ENCODE results near the gene IL5RA. TPM values are rescaled to one million over a fixed set of nuclear protein-coding genes. Genes with fewer than 3 reads are reported as not detected.

The IL5RA gene
- total and polyA plus RNA-seq, 10 of the 15 experiments (the other 5 are each of a cell fraction or from before 2014, with no cell fraction given) = 0.04 to 0.53 (median 0.14) TPM; not detected in 6

- TF ChIP-seq GABPA (IDR thresholded peaks at IDR 0.05; ENCODE audit: low read depth) = no peak
- TF ChIP-seq MTA3 (IDR thresholded peaks at IDR 0.05; ENCODE audit: borderline replicate concordance, low read length) = no peak
- TF ChIP-seq WRNIP1 (IDR thresholded peaks at IDR 0.05; ENCODE audit: borderline replicate concordance, low read depth, low read length) = no peak
- no peak for TF ChIP-seq ZNF217 (IDR thresholded peaks at IDR 0.05)
- no peak for TF ChIP-seq MLLT1 (IDR thresholded peaks at IDR 0.05)
- no peak for TF ChIP-seq LARP7 (IDR thresholded peaks at IDR 0.05)
- no peak for TF ChIP-seq CTCF (IDR thresholded peaks at IDR 0.05 in 2 of 3, conservative IDR thresholded peaks at IDR 0.05 in 1 of 3; ENCODE audit: control insufficient read depth in 2 of 3, extremely low read depth in 1 of 3, insufficient read depth in 1 of 3, low read depth in 3 of 3, low read length in 3 of 3)
- no peak for TF ChIP-seq TAF1 (IDR thresholded peaks at IDR 0.05; ENCODE audit: borderline replicate concordance, low read depth, low read length)
- TF ChIP-seq CREM (IDR thresholded peaks at IDR 0.05; ENCODE audit: low read depth) = no peak
- TF ChIP-seq FOS (IDR thresholded peaks at IDR 0.05; ENCODE audit: borderline replicate concordance, extremely low read depth, insufficient read length) = no peak
- no peak for TF ChIP-seq RAD21 (IDR thresholded peaks at IDR 0.05; ENCODE audit: insufficient read depth, low read depth, low read length)
- no peak for TF ChIP-seq CBX5 (IDR thresholded peaks at IDR 0.05; ENCODE audit: low read depth)
- TF ChIP-seq SIN3A (IDR thresholded peaks at IDR 0.05; ENCODE audit: low read depth, low read length) = no peak
- TF ChIP-seq PBX3 (IDR thresholded peaks at IDR 0.05; ENCODE audit: insufficient replicate concordance, low read depth, low read length) = no peak
- no peak for TF ChIP-seq PAX8 (IDR thresholded peaks at IDR 0.05)
- no peak for TF ChIP-seq ESRRA (IDR thresholded peaks at IDR 0.05; ENCODE audit: low read length)
- TF ChIP-seq BCLAF1 (IDR thresholded peaks at IDR 0.05) = no peak
- no peak for TF ChIP-seq E2F4 (IDR thresholded peaks at IDR 0.05; ENCODE audit: low read depth, low read length)
- peak; percentile 73 for TF ChIP-seq RUNX3 (IDR thresholded peaks at IDR 0.05; ENCODE audit: low read length)
- TF ChIP-seq PML (IDR thresholded peaks at IDR 0.05; ENCODE audit: low read length) = no peak
These were observed 35.5 kb downstream of the IL5RA start (continued) for GRCh38 chr3:3074551-3075257.

Measured in GM12878 (cell line).